Testis (tissue), 3 donors: ENCODE measurements around the gene RILPL2. TPM values are rescaled to one million over a fixed set of nuclear protein-coding genes. Genes with fewer than 3 reads are reported as not detected.

Experiments
- DNase-seq: peaks from one replicate; pipeline ENCODE4 v3.0.0-alpha.2; 2019
- H3K27ac ChIP-seq, 2 donors: fragments of 200-600 bp; sonication (generic); one replicate each; pipeline ENCODE4 v1.5.1; 2019
- H3K27me3 ChIP-seq: fragments of 200-600 bp; sonication (generic); one replicate; pipeline ENCODE4 v1.5.1; 2019
- H3K36me3 ChIP-seq: fragments of 200-600 bp; sonication (generic); one replicate; pipeline ENCODE4 v1.5.1; 2017; ENCODE audit warnings: low read depth; ENCODE audit errors: missing control alignments
- H3K4me1 ChIP-seq: fragments of 200-600 bp; sonication (generic); one replicate; pipeline ENCODE4 v1.5.1; 2019
- H3K4me3 ChIP-seq, 2 donors: fragments of 200-600 bp; sonication (generic); one replicate each; pipeline ENCODE4 v1.5.1; 2017 to 2019
- H3K9me3 ChIP-seq: fragments of 200-600 bp; sonication (generic); one replicate; pipeline ENCODE4 v1.5.1; 2017
- CTCF ChIP-seq, 3 experiments: fragments of 450-650 bp in 2 of 3; fragments of 200-600 bp in 1 of 3; sonication (generic) in 1 of 3; IDR thresholded peaks; one replicate each; pipeline ENCODE4 v1.5.1; 2016 to 2019; ENCODE audit warnings: antibody characterized with exemption in 3 of 3, mild to moderate bottlenecking in 2 of 3, moderate library complexity in 1 of 3
- POLR2A ChIP-seq: fragments of 450-650 bp; IDR thresholded peaks from one replicate; pipeline ENCODE4 v1.6.1; 2017; ENCODE audit warnings: antibody characterized with exemption, mild to moderate bottlenecking, moderate library complexity
- WGBS, 2 donors: methylation state at CpG; one replicate each; pipeline ENCODE4 v1.1.5; 2018; 5-methylcytosine and 5-hydroxymethylcytosine counted together
- intact Hi-C: fragments of 100-400 bp; cut with DNase I; formaldehyde crosslinking; loops from one replicate; pipeline ENCODE4 v1.15.1; 2023; ENCODE audit warnings: low total_unique reads
- polyA plus RNA-seq: library from polyadenylated mRNA; stranded (reverse); fragments of 350-450 nt; fragmentation: Illumina TruSeq; extraction: RNeasy Lipid Tissue Mini Kit (QIAGEN cat#74804); gene quantifications from one replicate; pipeline ENCODE4 v1.2.3, GENCODE V29; 2014; ENCODE audit warnings: low read depth, low replicate concordance; ENCODE audit not compliant: insufficient read depth
- total RNA-seq, 2 donors: library from RNA; depleted of rRNA; stranded (reverse); fragments of >200 nt; gene quantifications; one replicate each; pipeline ENCODE4 v1.2.3, GENCODE V29; 2016

RILPL2 gene
- total and polyA plus RNA-seq, 3 donors from 2014 or later, result 2.2 to 3.6 (median 2.8) TPM

GRCh38 chr12:123401753-123402683, 34.5 kb downstream of the RILPL2 start:
- Histone ChIP-seq H3K36me3 (no peaks in the 10 kb centered on the region), H3K27ac (peak overlapping the region in 1 of 2 donors; percentile 24), H3K9me3 (no peaks in the 10 kb centered on the region), H3K4me1 (peaks cover 18% of the 10 kb centered on the region), H3K4me3 (no peak overlapping the region), H3K27me3 (no peaks in the 10 kb centered on the region)
- intact Hi-C loops, result no loop called here
- DNase-seq, result no peak
- 72 to 79% methylated on average over 13 to 15 of the region's 15 CpGs for WGBS, 2 donors
- no peak for TF ChIP-seq POLR2A
- TF ChIP-seq CTCF (IDR thresholded peaks at IDR 0.05), result no peak

DNA sequence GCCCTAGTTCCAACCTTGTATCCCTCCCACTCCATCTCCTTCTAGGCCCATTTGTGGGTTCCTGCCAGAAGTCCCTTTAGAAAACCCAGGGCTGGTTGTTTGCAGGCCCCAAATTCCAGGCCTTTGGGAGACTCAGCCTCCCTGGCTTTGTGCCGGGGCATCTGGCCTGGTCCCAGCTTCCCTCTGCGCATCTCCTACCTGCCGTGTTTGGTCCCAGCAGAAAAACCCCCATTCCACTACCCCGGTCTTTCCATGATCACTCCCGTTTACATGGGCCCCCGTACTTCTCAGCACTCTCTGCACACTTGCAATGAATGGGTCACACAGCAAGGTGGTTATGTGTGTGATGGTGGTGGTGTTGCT, 37.2 kb downstream of the RILPL2 start:
- intact Hi-C loops, result no loop called here
- Histone ChIP-seq H3K4me3 (no peak overlapping the region), H3K9me3 (no peaks in the 10 kb centered on the region), H3K4me1 (peaks cover 21% of the 10 kb centered on the region), H3K27me3 (no peaks in the 10 kb centered on the region), H3K36me3 (no peaks in the 10 kb centered on the region), H3K27ac (peak overlapping the region; percentile 18 to 77)
- no peak for DNase-seq
- TF ChIP-seq CTCF (IDR thresholded peaks at IDR 0.05) (no peak), POLR2A (no peak)
- 62 to 72% methylated on average over 6 of the region's 6 CpGs for WGBS, 2 donors

GRCh38 chr12:123398550-123399254, 37.8 kb downstream of the RILPL2 start:
- TF ChIP-seq CTCF (IDR thresholded peaks at IDR 0.05) (no peak), POLR2A (no peak)
- DNase-seq, result peak; percentile 71
- H3K4me1 ChIP-seq, result peaks cover 21% of the 10 kb centered on the region
- H3K27ac ChIP-seq, result peak overlapping the region; percentile 18 to 77
- no peak overlapping the region for H3K4me3 ChIP-seq
- H3K9me3 ChIP-seq, result no peaks in the 10 kb centered on the region
- H3K27me3 ChIP-seq, result no peaks in the 10 kb centered on the region
- WGBS, 2 donors, result 48% methylated on average over 5 to 14 of the region's 14 CpGs
- no peaks in the 10 kb centered on the region for H3K36me3 ChIP-seq
- intact Hi-C loops, result no loop called here

DNA sequence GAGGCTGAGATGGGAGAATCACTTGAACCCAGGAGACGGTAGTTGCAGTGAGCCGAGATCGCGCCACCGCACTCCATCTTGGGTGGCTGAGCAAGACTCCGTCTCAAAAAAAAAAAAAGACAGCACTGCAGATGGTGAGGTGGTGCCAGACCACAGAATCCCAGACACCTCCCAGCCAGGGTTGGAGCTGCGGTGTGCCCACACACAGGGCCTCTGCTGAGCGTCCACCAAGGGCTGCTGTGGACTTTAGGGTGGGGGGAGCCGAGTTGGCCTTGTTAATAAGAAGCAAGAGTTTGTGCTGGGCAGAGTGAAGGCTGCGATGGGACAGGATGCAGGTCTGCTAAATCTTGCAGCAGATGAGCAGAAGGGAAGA, 38.3 kb downstream of the RILPL2 start:
- no peak for DNase-seq
- Histone ChIP-seq H3K27ac (peak overlapping the region in 1 of 2 donors; percentile 66), H3K4me3 (no peak overlapping the region), H3K9me3 (no peaks in the 10 kb centered on the region), H3K36me3 (no peaks in the 10 kb centered on the region), H3K27me3 (no peaks in the 10 kb centered on the region), H3K4me1 (peaks cover 21% of the 10 kb centered on the region)
- TF ChIP-seq POLR2A (no peak), CTCF (IDR thresholded peaks at IDR 0.05) (no peak)
- intact Hi-C loops, result no loop called here
- 62 to 65% methylated on average over 10 of the region's 10 CpGs for WGBS, 2 donors
